ENCODE data around the gene ZAR1L. TPM values are rescaled to one million over a fixed set of nuclear protein-coding genes. Genes with fewer than 3 reads are reported as not detected.

Gene ZAR1L
- total RNA-seq, 2 donors from 2014 or later = not detected

DNA sequence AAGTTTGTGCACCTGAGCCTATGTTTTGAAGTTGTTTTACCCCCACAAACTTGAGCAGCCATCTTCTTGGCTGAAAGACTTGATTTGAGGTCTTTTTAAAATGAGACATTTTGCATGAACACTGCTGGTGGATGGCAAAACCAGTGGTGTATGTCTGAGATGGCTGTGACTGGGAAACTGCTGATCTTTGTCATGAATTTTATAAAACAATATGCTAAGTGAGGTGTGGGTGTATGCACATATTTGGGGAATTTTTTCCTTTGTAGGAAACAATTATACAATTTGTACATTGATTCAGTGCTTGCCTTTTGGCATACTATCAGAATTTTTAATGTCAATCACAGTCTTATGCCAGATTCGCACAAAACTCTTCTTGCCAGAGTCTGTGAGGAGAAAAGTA, 52.5 kb downstream of the ZAR1L start:
- no peak for DNase-seq
- intact Hi-C loops (cut with DNase I) = no loop called here
- ATAC-seq = no peak

DNA sequence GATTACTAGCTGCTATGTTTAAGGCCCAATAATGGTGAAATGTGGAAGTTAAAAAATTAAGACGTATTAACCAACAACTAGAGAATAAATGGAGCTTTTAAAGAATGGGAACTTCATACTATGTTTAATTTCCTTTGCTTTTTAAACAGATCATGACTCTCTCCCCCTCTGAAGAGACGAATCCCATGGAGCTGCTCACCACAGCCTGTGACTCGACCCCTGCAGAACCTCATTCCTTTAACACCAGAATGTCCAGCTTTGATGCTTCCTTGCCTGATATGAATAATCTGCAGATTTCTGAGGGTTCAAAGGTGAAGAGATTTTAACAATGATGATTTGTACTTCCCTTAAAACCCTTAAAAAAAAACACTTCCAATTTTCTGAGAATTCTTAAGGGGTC, 53.0 kb downstream of the ZAR1L start:
- ATAC-seq (no peak), DNase-seq (no peak)
- intact Hi-C loops (cut with DNase I) = no loop called here

GRCh38 chr13:32261567-32261966, 53.6 kb downstream of the ZAR1L start:
- intact Hi-C loops (cut with DNase I) = no loop called here
- DNase-seq = peak; percentile 91
- ATAC-seq = peak; percentile 94 to 97

DNA sequence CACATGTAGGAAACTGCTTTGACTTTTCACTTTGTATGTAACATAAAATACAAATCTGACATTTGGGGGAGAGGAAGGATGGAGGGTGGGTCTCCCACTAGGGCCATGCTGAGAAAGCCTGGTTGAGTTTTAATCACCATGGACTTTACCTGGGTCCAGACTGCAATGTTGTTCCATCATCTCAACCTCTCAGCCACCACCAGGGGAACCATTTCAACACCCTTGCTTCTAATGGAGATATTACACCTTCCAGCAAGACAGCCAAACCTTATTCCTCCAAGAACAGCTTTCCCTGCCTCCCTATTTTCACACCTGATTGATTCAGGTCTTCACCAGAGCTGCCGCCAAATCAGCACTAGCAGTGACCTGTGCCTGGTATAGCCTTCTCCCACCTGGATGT, 56.0 kb downstream of the ZAR1L start:
- intact Hi-C loops (cut with DNase I) = no loop called here
- ATAC-seq = no peak
- no peak for DNase-seq

DNA sequence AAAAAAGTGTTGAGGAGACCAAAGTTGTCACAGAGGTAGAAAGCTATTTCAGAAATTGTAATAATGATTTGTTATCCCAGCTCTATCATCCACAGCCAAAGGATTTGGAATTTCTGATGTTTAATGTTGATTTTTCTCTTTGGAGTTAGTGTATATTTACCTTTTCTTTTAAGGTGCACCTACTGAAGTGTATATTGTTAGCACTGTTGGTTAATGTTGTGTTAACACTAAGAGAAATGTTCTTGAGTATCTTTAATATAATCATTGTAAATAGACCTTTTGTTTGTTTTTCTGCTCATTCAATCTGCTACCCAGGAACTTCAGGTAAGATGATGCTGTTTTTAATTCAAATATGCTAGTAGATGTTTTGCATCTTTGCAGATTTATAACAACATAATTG, 57.5 kb downstream of the ZAR1L start:
- intact Hi-C loops (cut with DNase I) = no loop called here
- ATAC-seq = no peak
- no peak for DNase-seq

DNA sequence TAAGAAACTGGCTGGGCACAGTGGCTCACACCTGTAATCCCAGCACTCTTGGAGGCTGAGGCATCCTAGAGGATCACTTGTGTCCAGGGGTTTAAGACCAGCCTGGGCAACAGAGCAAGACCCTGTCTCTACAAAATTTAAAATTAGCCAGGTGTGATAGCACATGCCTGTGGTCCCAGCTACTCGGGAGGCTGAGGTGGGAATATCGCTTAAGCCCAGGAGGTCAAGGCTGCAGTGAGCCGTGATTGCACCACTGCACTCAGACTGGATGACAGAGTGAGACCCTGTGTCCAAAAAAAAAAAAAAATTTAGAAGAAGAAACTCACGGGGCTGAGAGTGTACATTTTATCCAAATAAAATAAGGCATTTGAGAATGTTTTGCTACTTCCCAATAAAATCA, 58.9 kb downstream of the ZAR1L start:
- intact Hi-C loops (cut with DNase I) = no loop called here
- ATAC-seq = no peak
- DNase-seq = no peak

- intact Hi-C loops (cut with DNase I) = no loop called here
- ATAC-seq = no peak
- DNase-seq = no peak
These were observed 59.4 kb downstream of the ZAR1L start for GRCh38 chr13:32255724-32256109.

DNA sequence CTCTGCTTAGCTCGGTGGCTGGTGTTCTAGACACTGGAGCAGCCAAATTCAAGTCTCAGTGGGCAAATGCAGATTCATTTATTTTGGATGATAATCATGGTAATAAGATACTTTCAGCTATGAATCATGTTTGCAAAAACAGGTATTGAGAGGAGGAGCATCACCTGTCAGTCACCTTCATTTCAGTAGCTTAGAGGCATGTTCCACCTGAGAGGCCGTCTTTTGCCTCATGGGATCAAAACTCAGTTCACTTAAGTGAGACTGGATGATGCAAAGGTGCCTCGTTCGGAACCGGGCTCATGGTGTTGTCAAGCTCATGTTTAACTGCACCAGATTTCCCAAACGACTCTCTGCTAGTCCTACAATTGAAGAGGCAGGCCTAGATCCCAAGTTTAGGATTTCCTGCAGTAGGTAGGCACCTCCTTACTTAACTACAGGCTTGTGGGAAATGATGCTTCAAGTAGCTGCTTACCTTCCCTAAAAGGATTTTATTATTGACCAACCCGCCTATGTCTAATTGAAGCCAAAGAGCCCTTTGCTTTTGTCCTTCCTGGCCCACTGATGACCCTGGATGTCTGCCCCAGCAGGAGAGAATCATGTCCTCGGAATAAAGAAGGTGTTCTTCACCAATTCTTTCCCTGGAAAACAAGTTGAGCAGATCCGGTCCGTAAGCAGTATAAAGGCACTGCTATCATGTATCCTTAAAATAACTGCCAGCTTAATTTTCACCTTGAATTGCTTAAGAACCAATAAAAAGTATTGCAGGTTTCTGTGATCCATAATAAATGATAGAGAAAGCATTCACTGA, 60.0 kb downstream of the ZAR1L start:
- ATAC-seq = peak in 1 of 2 donors; percentile 10
- intact Hi-C loops (cut with DNase I) = no loop called here
- no peak for DNase-seq

DNA sequence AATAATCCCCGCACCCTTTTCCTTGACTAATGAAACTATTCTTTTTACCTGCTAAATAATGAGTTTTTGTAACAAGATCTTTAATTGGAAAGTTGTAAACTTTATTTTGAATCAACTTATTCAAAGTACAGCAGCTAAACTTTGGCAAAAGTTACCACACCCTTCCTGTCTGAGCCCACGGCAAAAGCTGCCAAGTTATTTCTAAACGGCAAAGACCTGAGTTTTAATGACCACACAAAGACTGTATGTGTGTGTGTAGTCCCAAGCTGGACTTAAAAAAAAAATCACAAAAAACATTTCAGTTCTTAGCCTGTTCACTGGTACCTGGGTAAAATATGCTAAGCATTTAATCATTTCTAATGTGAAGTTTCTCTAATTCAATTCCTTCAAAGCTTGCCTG, 60.7 kb downstream of the ZAR1L start:
- peak in 1 of 2 donors; percentile 59 for ATAC-seq
- intact Hi-C loops (cut with DNase I) = no loop called here
- no peak for DNase-seq

GRCh38 chr13:32253911-32254399, 61.2 kb downstream of the ZAR1L start:
- ATAC-seq (peak; percentile 63 to 68), DNase-seq (no peak)
- intact Hi-C loops (cut with DNase I) = no loop called here

Other genes with a start within 250 kb of the ZAR1L start
- gene BRCA2, start 145 bp upstream of the ZAR1L start, total RNA-seq = 1 to 10 TPM; 1.0 to 2.1 TPM
- 1 to 10 TPM; 4.7 to 6.7 TPM for gene N4BP2L1, start 112.8 kb upstream of the ZAR1L start, total RNA-seq
- gene N4BP2L2, start 223.4 kb upstream of the ZAR1L start, total RNA-seq = 100 to 1,000 TPM; 106 to 126 TPM

Measured in left cardiac atrium (tissue), 4 donors.